HG03103 (cell line): Measurements from ENCODE around the gene WASHC2A.
"Not testable (repeated sequence)": the region's sequence is repeated elsewhere in the genome, so short reads cannot be mapped to it uniquely, and the experiment has no call there.

Experiments used
- ATAC-seq: cut with Tn5 transposase; IDR thresholded peaks from one replicate; pipeline ENCODE4 v1.9.1; 2021; ENCODE audit warnings: low read depth; ENCODE audit not compliant: unreplicated experiment

Gene WASHC2A

DNA sequence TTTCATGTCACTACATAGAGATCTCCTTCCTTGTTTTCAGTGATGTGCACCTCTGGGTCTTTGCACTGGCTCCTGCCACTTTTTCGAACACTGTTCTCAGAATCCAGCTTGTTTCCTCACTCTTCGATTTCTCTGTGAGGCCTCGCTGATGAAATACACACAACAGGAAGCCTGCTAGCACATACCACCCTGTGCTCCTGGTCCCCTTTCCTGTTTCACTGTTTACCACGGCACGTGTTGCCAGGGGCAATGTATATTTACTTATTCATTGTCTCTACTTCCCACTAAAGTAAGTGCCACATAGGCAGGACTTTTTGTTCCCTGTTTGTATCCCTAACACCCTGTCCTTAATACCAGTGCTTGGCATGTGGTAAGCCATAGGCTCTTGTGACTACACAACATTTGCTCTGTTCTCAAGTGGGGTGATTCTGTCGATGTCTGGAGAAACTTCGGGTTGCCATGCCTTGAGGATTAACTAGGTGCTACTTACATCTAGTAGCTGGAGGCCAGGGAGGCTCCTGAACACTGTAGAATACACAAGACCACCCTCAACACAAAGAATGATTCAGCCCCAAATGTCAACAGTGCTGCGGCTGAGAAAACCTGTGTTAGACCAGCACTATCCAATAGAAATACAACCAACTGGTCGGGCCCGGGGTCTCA, 75.9 kb downstream of the WASHC2A start:
- not testable (repeated sequence) for ATAC-seq

DNA sequence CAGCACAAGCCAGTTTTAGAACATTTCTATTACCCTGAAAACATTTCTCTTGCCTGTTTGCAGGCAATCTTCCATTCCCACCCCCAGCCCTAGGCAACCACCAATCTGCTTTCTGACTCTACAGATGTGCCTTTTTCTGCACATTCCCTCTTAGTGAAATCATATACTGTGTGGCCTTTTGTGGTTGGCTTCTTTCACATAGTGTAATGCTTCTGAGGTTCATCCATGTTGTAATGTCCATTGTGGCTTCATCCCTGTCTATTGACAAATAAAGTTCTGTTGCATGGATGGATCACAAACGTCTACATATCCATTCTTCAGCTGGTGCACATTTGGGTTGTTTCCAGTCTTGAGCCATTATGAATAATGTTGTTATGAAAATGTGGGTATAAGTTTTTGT, 77.8 kb downstream of the WASHC2A start:
- ATAC-seq = not testable (repeated sequence)

DNA sequence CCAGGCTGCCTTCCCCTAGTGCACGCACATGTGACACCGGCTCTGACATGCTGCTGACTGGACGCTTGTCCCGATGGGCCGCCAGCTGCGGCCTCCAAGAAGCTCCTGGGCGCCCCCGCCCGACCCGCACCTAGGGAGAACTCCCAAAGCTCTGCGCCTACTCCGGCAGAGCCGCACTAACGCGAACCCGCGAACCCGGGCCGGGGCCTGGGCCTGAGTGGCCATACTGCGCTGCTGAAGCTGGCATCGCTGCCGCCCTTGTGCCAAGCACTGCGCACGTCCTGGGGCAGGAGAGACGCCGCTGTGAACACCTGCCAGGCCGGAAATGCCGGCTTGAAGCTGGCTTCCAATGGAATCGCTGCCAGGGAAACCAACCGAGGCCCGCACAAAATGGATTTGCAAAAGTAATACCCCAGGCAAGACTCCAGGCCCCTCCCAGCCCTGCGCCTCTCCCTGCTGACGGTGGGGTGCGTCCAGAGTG, 85.1 kb downstream of the WASHC2A start:
- no peak for ATAC-seq

DNA sequence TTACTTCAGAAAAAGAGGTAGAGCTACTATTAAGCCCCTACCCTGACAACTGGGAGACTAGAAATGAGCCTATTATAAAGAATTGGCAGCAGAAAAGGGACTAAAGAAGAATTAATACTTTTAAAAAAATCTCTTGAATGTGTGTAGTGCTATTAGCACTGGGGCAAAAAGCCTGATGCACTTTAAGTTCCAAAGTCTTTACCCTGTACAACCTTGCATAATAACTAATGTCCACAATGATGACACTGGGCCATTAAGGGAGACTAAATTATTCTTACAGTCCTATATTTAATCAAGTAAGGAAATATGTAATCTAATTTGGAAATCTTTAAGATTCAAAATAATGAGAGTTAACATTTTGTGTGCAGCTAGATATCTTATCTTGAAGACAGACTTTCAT, 90.1 kb downstream of the WASHC2A start:
- not testable (repeated sequence) for ATAC-seq

DNA sequence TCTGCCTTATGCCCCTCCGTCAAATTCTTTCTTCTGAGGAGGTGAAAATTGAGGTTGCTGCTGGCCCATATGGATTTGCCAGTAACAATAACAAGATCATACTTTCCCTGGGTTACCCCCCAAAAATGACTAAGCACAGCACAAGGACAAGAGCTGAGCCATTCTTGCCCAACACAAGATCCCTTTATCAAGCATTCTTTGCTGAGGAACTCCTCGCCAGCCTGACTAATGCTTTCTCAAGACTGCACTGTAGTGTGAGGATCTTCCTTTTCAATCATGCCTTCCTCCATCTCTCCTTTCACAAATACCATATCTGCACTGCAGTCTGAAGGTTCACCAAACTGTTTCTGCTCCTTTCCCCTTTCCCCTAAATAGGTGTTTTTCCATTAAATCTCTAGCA, 92.1 kb downstream of the WASHC2A start:
- ATAC-seq = not testable (repeated sequence)

DNA sequence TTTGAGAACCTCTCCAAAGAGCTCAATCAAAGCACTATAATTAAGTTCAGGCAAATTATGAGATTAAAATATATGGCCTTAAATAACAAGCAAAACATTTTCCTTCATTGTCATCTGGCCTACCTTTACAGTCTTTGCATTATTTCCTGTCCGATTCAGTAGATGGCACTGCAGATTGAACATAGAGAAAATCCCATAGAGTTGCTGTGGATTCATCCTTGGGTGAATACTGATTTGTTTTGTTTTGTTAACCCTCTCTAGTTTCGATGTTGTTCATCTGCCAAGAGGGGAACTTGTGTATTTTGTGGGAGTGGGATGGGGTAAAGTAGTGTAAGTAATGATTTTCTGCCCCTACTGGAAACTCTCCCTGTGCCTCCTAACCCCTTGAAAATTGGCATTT, 97.3 kb downstream of the WASHC2A start:
- not testable (repeated sequence) for ATAC-seq

DNA sequence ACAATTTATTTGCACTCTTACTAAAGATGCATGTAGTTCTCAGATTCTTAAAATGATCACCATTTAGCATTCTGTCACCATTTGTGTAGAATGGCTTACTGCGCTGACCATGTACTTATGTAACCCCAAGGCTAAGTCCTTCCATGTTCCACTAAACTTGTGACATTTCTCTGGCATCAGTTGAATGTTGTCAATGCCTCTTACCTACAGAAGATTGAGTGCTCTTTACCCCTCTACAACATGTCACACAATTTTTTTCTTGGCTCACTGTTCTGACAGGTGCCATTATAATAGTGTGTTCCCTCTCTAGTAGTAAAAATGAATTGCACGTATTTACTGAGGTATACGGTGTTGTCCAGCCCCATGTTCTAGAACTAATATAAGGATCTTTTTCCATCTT, 100.1 kb downstream of the WASHC2A start:
- not testable (repeated sequence) for ATAC-seq

DNA sequence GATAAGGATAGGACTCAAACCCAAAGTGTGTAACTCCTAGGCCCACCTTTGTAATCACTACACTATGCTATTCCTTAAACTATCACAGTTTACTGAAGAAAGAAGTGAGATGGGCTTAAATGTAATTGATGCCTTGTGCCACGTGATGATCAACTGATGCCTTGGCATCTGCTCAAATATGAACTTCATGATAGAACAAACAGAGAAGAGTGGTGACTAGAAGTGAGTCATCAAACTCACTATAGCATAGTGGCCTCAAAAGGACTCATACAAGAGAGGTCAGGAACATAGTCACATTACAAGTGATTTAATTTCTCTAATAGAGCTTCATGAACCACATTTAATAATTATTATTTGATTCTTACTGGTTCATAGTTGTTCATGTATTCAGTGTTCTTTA, 101.8 kb downstream of the WASHC2A start:
- ATAC-seq = not testable (repeated sequence)

DNA sequence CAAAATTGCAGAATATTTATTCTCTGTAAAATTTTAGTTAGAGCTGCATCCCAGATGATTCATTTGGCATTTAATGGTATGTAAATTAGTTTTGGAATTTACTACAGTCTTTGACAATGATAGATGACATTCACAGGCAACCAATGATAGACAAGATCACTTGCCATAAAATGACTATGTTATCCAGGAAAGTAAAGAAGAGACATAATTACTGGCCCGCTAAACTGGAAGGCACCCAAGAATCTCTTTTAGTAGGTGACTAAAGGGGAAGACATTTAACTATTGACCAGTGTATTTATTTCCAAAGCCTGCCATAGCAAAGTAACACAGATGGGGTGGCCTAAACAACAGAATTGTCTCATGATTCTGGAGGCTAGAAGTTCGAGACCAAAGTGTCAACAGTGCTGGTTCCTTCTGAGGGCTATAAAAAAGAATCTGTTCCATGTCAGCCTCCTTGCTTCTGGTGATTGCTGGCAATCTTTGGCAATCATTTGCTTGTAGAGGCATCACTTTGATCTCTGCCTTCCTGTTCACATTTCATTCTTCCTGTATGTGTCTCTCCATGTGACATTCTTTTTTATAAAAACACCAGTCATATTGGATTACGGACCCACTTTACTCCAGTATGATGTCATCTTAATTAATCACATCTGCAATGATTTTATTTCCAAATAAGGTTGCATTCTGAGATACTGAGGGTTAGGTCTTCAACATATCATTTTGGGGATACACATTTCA, 107.2 kb downstream of the WASHC2A start:
- not testable (repeated sequence) for ATAC-seq
